ENCODE measurements around the gene FOXO6.

- TF ChIP-seq, protein P1, sequence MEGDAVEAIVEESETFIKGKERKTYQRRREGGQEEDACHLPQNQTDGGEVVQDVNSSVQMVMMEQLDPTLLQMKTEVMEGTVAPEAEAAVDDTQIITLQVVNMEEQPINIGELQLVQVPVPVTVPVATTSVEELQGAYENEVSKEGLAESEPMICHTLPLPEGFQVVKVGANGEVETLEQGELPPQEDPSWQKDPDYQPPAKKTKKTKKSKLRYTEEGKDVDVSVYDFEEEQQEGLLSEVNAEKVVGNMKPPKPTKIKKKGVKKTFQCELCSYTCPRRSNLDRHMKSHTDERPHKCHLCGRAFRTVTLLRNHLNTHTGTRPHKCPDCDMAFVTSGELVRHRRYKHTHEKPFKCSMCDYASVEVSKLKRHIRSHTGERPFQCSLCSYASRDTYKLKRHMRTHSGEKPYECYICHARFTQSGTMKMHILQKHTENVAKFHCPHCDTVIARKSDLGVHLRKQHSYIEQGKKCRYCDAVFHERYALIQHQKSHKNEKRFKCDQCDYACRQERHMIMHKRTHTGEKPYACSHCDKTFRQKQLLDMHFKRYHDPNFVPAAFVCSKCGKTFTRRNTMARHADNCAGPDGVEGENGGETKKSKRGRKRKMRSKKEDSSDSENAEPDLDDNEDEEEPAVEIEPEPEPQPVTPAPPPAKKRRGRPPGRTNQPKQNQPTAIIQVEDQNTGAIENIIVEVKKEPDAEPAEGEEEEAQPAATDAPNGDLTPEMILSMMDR (IDR thresholded peaks at IDR 0.05), result no peak
- TF ChIP-seq POLR2AphosphoS5 (IDR thresholded peaks at IDR 0.05), result no peak
These were observed 1.7 kb downstream of the FOXO6 start for GRCh38 chr1:41362749-41363590.

All from prostate gland (tissue), 2 donors.